SK-MEL-5 (cell line): ENCODE measurements around the gene FBLN1. TPM values are rescaled to one million over a fixed set of nuclear protein-coding genes. Genes with fewer than 3 reads are reported as not detected.
"Not testable (repeated sequence)": the region's sequence is repeated elsewhere in the genome, so short reads cannot be mapped to it uniquely, and the experiment has no call there.

Source experiments
- DNase-seq: peaks from one replicate; pipeline ENCODE4 v3.0.0-alpha.2; 2016; ENCODE audit warnings: low read depth, low spot score
- in situ Hi-C: cut with HindIII; loops from 2 replicates; pipeline ENCODE4 v1.10.0; 2016; ENCODE audit warnings: low sequenced_read_pairs, high pct_unique_total_duplicates, low pct_unique_long_range_greater_than_20kb
- total RNA-seq: library from RNA; depleted of rRNA; stranded (reverse); fragments of >200 nt; shearing (Covaris generic); gene quantifications from 2 replicates; pipeline ENCODE4 v1.2.3, GENCODE V29; 2014

FBLN1 gene
- total RNA-seq, 1 experiment from 2014 or later: 10.1 TPM

GRCh38 chr22:45582236-45582954, 79.7 kb downstream of the FBLN1 start:
- in situ Hi-C loops: no loop called here
- no peak for DNase-seq

GRCh38 chr22:45582955-45583320, 80.3 kb downstream of the FBLN1 start:
- no peak for DNase-seq
- in situ Hi-C loops: no loop called here

- in situ Hi-C loops: no loop called here
- DNase-seq: no peak
Measured at GRCh38 chr22:45583504-45583903, 80.8 kb downstream of the FBLN1 start.

GRCh38 chr22:45584121-45584570, 81.5 kb downstream of the FBLN1 start:
- in situ Hi-C loops: no loop called here
- no peak for DNase-seq

- DNase-seq: no peak
- in situ Hi-C loops: no loop called here
Measured at GRCh38 chr22:45584621-45585436, 82.1 kb downstream of the FBLN1 start.

GRCh38 chr22:45585437-45585755, 82.7 kb downstream of the FBLN1 start:
- in situ Hi-C loops: no loop called here
- DNase-seq: no peak

- no peak for DNase-seq
- in situ Hi-C loops: no loop called here
Measured at GRCh38 chr22:45585946-45586540, 83.4 kb downstream of the FBLN1 start.

GRCh38 chr22:45586651-45587405, 84.1 kb downstream of the FBLN1 start:
- no peak for DNase-seq
- in situ Hi-C loops: no loop called here

- no peak for DNase-seq
- in situ Hi-C loops: no loop called here
Measured at GRCh38 chr22:45587638-45588505, 85.2 kb downstream of the FBLN1 start.

- in situ Hi-C loops: no loop called here
- no peak for DNase-seq
Measured at GRCh38 chr22:45589556-45589955, 86.9 kb downstream of the FBLN1 start.

GRCh38 chr22:45590262-45590661, 87.6 kb downstream of the FBLN1 start:
- in situ Hi-C loops: no loop called here
- DNase-seq: no peak

GRCh38 chr22:45591633-45592213, 89.0 kb downstream of the FBLN1 start:
- in situ Hi-C loops, DNase-seq: not testable (repeated sequence)

GRCh38 chr22:45594123-45594941, 91.6 kb downstream of the FBLN1 start:
- DNase-seq: no peak
- in situ Hi-C loops: no loop called here

GRCh38 chr22:45597460-45598192, 94.9 kb downstream of the FBLN1 start:
- DNase-seq: no peak
- in situ Hi-C loops: no loop called here

- no peak for DNase-seq
- in situ Hi-C loops: no loop called here
Measured at GRCh38 chr22:45598596-45599217, 96.0 kb downstream of the FBLN1 start.
